ENCODE measurements around the gene CAB39.
A peak's percentile ranks its signal among the peaks of the same experiment; 100 is the strongest.

Gene CAB39

GRCh38 chr2:230712443-230713330 lies at the start of gene CAB39:
TSS of gene CAB39 (plus strand) at chr2:230712842. CDS start at chr2:230760002, 47,160 bp downstream.
- peak; percentile 80 for DNase-seq (ENCODE audit: insufficient read length, low spot score)
- TF ChIP-seq POLR2A (IDR thresholded peaks at IDR 0.05; ENCODE audit: low read depth, low read length): peak; percentile 75
- FAIRE-seq: no peak

GRCh38 chr2:230664128-230664527 lies 48.5 kb upstream of the CAB39 start:
- no peak for TF ChIP-seq POLR2A (IDR thresholded peaks at IDR 0.05; ENCODE audit: low read depth, low read length)
- FAIRE-seq: no peak
- DNase-seq (ENCODE audit: insufficient read length, low spot score): no peak

- TF ChIP-seq POLR2A (IDR thresholded peaks at IDR 0.05; ENCODE audit: low read depth, low read length): no peak
- FAIRE-seq: no peak
Observed at GRCh38 chr2:230664844-230665243, 47.8 kb upstream of the CAB39 start.

GRCh38 chr2:230665263-230665691 lies 47.4 kb upstream of the CAB39 start:
- FAIRE-seq (no peak), DNase-seq (ENCODE audit: insufficient read length, low spot score) (no peak)

More at GRCh38 chr2:230664844-230665243, 47.8 kb upstream of the CAB39 start:
- DNase-seq (ENCODE audit: insufficient read length, low spot score): no peak

GRCh38 chr2:230666446-230666845 lies 46.2 kb upstream of the CAB39 start:
- no peak for FAIRE-seq
- TF ChIP-seq POLR2A (IDR thresholded peaks at IDR 0.05; ENCODE audit: low read depth, low read length): no peak
- DNase-seq (ENCODE audit: insufficient read length, low spot score): no peak

More at GRCh38 chr2:230665263-230665691, 47.4 kb upstream of the CAB39 start:
- TF ChIP-seq POLR2A (IDR thresholded peaks at IDR 0.05; ENCODE audit: low read depth, low read length): no peak

GRCh38 chr2:230666885-230667712 lies 45.5 kb upstream of the CAB39 start:
- no peak for TF ChIP-seq POLR2A (IDR thresholded peaks at IDR 0.05; ENCODE audit: low read depth, low read length)
- FAIRE-seq: no peak
- no peak for DNase-seq (ENCODE audit: insufficient read length, low spot score)

- TF ChIP-seq POLR2A (IDR thresholded peaks at IDR 0.05; ENCODE audit: low read depth, low read length): no peak
- FAIRE-seq (no peak), DNase-seq (ENCODE audit: insufficient read length, low spot score) (no peak)
Observed at GRCh38 chr2:230668184-230668938, 44.3 kb upstream of the CAB39 start.

GRCh38 chr2:230668939-230669303 lies 43.7 kb upstream of the CAB39 start:
- no peak for DNase-seq (ENCODE audit: insufficient read length, low spot score)
- TF ChIP-seq POLR2A (IDR thresholded peaks at IDR 0.05; ENCODE audit: low read depth, low read length): no peak
- FAIRE-seq: no peak

GRCh38 chr2:230669386-230669950 lies 43.2 kb upstream of the CAB39 start:
- no peak for TF ChIP-seq POLR2A (IDR thresholded peaks at IDR 0.05; ENCODE audit: low read depth, low read length)
- no peak for DNase-seq (ENCODE audit: insufficient read length, low spot score)
- FAIRE-seq: no peak

- DNase-seq (ENCODE audit: insufficient read length, low spot score) (no peak), FAIRE-seq (no peak)
- no peak for TF ChIP-seq POLR2A (IDR thresholded peaks at IDR 0.05; ENCODE audit: low read depth, low read length)
Observed at GRCh38 chr2:230671117-230671516, 41.5 kb upstream of the CAB39 start.

- FAIRE-seq (no peak), DNase-seq (ENCODE audit: insufficient read length, low spot score) (no peak)
- TF ChIP-seq POLR2A (IDR thresholded peaks at IDR 0.05; ENCODE audit: low read depth, low read length): no peak
Observed at GRCh38 chr2:230672836-230673235, 39.8 kb upstream of the CAB39 start.

GRCh38 chr2:230674401-230674800 lies 38.2 kb upstream of the CAB39 start:
- DNase-seq (ENCODE audit: insufficient read length, low spot score) (no peak), FAIRE-seq (no peak)
- no peak for TF ChIP-seq POLR2A (IDR thresholded peaks at IDR 0.05; ENCODE audit: low read depth, low read length)

GRCh38 chr2:230674966-230675672 lies 37.5 kb upstream of the CAB39 start:
- TF ChIP-seq POLR2A (IDR thresholded peaks at IDR 0.05; ENCODE audit: low read depth, low read length): no peak
- no peak for FAIRE-seq

More at GRCh38 chr2:230674966-230675672, 37.5 kb upstream of the CAB39 start:
- DNase-seq (ENCODE audit: insufficient read length, low spot score): no peak

All from H54 (cell line).